Activated gamma-delta T cell (primary cell): ENCODE measurements around the gene CBFA2T2.

Experiments
- DNase-seq: peaks from one replicate; lab custom pipeline; 2025; lab: John Stamatoyannopoulos, UW

Gene CBFA2T2

GRCh38 chr20:33666293-33667244, 176.7 kb downstream of the CBFA2T2 start, which contains the start of gene ACTL10:
ACTL10 (plus strand) TSS chr20:33666943; CDS start chr20:33667498, 555 bp downstream.
- DNase-seq = peak; percentile 37

DNA sequence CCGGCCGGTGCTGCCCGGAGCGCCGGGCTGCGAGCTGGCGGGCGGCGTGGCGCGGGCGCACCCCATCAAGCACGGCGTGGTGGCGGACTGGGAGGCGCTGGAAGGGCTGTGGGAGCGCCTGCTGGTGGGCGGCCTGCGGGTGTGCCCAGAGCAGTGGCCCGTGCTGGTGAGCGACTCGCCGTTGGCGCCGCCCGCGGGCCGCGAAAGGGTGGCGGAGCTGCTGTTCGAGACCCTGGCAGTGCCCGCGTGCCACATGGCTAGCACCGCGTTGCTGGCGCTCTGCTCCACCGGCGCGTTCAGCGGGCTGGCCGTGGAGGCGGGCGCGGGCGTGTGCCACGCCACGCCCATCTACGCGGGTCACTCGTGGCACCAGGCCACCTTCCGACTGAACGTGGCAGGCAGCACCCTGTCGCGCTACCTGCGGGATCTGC, 177.4 kb downstream of the CBFA2T2 start:
- peak; percentile 38 for DNase-seq

GRCh38 chr20:33667676-33668465, 178.0 kb downstream of the CBFA2T2 start:
- DNase-seq = peak; percentile 55

DNA sequence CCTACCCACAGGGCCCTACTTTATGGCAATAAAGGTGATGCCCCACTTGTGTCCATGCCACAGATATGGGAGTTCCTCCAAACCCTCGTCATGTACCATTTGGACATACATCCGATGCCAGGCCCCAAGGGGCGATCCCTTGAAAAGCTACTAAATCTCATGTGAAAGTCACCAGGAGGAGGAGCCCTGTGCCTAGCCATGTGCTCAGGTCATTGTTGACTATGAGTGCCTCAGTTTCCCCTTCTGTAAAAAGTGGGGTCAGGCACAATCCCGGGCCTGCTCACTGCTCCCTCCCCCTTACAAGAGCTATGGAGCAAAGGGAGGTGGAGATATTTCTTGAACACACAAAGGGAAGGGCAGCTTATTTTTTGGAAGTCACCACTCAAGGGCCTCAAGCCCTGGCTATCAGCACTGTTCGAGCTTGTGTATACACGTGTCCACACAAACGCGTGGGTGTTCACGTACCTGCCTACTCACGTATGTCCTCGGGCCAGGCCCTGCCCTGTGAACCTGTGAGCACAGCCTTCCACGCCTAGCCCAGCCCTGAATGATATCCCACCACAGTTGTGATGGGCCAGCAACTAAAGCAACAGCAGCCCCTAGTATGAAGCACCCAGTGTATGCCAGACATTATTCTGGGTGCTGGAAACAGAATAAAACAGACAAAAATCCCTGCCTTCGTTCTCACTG, 178.7 kb downstream of the CBFA2T2 start:
- no peak for DNase-seq

DNA sequence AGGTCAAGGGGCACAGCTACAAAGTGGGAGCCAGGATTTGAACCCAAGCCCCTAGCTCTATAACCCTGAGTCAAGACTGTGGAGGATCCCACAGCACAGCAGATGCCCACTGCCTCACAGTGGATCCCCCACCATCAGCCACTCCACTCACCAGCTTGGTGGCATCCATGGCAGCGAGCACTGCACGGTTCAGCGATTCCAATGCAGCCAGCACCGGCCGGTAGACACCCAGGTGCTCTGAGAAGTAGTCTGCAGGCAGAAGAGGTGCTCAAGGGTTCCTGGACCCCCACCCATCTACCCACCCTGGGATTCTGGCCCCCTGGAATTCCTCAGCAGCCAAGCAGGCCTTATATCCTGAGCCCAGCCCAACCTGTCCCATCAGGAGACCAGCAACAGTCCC, 179.3 kb downstream of the CBFA2T2 start:
- DNase-seq = no peak

- DNase-seq = no peak
These were observed 180.2 kb downstream of the CBFA2T2 start for GRCh38 chr20:33669873-33670640.

GRCh38 chr20:33670715-33671499, 181.0 kb downstream of the CBFA2T2 start:
- no peak for DNase-seq

- no peak for DNase-seq
These were observed 181.8 kb downstream of the CBFA2T2 start for GRCh38 chr20:33671573-33672288.

DNA sequence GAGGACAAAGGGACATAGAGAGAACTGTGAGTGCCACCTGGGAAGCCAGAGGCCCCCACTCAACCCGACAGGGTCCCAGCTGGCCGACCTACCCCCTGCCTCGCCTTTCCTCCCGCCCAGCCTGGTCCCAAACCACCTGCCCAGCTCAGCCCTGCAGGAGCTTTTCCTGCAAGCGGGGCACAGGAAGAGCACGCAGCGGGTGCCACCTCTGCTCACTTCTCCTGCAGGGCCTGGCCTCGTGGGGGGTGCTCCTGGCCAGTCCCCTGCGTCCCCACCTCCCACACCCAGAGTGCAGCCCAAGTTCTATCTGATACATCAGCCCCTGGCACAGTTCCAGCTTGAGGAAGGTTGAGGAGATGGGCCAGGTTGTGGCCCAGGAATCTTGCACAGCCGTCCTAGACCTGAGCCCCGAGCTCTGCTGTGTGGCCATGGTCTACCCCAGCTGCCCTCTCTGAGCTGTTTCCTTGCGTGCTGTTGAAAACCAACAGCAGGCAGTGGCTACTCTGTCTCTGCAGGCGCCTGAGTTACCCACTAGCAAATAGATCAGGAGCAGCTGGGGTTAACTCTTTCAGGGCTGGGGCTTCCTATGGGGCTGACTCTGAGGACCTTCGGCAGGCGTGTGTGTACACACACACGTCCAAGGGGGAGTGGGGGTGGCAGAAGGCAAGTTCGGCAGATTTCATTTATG, 182.7 kb downstream of the CBFA2T2 start:
- DNase-seq = no peak

GRCh38 chr20:33673114-33673409, 183.2 kb downstream of the CBFA2T2 start:
- DNase-seq = no peak

GRCh38 chr20:33673410-33674293, 183.8 kb downstream of the CBFA2T2 start:
- no peak for DNase-seq

- peak; percentile 56 for DNase-seq
These were observed 184.6 kb downstream of the CBFA2T2 start, which contains the start of gene NECAB3 for GRCh38 chr20:33674294-33675135. NECAB3 (minus strand) TSS chr20:33674428; CDS start chr20:33674352, 76 bp downstream.

DNA sequence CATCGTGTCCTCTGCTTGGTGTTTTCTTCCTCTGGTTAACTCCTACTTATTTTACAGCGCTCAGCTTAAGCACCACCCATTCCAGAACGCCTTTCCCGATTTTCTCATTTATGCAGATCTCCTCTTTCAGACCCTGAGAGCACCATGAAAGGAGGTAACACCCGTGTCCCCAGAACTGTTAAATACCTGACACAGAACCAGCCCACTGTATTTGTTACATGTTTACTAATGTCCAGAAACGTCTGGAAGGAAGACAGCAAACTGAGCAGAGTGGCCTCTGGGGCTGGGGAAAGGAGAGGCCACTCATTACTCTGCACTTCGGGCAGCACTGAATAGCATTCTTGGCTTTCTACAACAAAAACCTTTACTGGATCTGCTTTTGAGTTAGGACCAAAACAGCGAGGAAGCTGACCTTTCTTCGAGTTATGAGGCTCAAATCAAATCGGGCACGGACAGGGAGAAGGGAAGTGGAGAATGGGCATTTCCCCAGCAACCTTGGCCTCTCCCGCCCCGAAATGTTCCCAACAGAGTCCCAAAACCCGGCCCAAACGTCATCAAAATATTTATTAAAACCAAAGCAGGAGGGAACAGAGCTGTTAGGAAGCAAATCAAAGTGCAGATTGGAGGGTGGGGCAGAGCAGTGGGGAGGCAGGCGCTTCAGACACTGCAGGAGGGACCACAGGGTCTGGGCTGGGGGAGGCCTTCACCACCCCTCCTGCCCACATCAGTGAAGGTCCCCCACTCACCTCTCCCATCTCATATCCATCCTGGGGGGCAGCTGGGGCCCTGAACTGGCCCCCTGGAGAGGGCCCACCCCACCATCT, 185.5 kb downstream of the CBFA2T2 start:
- DNase-seq = no peak

GRCh38 chr20:33676121-33676520, 186.2 kb downstream of the CBFA2T2 start:
- DNase-seq = no peak

DNA sequence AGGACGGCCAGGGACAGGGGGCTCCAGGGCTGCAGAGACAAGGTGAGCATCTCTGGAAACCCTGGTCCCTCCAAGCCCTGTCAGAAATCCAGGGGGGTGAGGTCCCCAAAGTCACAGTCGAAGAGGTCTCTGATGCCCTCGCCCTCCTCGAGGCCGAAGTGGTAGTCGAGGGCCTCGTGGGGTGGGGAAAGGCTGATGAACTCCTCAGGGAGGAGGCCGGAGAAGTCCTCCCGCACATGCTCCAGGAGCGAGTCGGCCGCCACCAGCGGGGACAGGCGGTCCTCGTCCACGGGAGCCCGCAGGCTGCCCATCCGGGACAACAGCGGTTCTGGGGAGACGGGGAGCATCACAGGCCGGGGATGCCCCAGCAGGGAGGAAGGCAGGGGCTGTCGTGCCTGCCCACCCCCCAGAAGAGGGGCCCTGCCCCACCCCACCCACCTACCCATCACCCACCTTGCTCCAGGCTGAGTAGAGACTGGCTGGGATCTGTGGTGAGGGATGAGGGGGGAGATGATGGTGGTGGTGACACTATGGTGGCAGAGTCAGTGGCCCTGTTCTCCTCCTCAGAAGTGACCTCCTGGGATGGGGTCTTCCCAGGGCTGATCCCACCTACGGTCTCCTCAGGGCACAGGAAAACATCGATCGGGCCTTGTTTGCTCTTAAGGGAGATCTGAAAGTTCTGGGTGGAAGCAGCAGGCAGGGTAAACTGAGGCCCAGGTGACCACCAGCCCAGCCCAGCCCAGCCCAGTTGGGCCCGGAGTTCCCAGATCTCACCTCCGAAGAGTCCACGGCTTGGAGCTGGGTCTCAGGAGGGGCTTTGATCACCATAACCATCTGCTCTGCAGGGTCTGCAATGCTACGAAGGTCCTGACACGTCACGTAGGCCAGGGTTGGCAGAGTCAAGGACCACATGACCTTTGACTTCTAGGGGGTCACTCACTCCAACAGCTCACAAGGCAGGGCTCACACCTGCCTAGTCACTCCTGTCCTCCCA, 187.1 kb downstream of the CBFA2T2 start:
- no peak for DNase-seq
